NCI-H524 (cell line): ENCODE measurements around the gene SCUBE1.

ENCODE experiments used
- DNase-seq, 2 experiments: peaks; one replicate each; lab custom pipeline; 2025; lab: John Stamatoyannopoulos, UW

SCUBE1 gene

GRCh38 chr22:43155789-43156188, 187.4 kb downstream of the SCUBE1 start:
- DNase-seq, result peak; percentile 32 to 72

- no peak for DNase-seq
Observed at GRCh38 chr22:43154887-43155536, 188.2 kb downstream of the SCUBE1 start.

GRCh38 chr22:43153899-43154298, 189.3 kb downstream of the SCUBE1 start:
- no peak for DNase-seq

GRCh38 chr22:43152357-43153071, 190.7 kb downstream of the SCUBE1 start:
- DNase-seq, result no peak

- DNase-seq, result no peak
Observed at GRCh38 chr22:43152003-43152356, 191.2 kb downstream of the SCUBE1 start.

GRCh38 chr22:43151251-43152002, 191.7 kb downstream of the SCUBE1 start, which contains the start of gene TSPO:
TSS of gene TSPO (plus strand) at chr22:43151559. CDS start at chr22:43159239, 7,680 bp downstream.
- peak in 1 of 2 experiments; percentile 25 for DNase-seq

- DNase-seq, result no peak
Observed at GRCh38 chr22:43150731-43151206, 192.4 kb downstream of the SCUBE1 start.

GRCh38 chr22:43148581-43148980, 194.6 kb downstream of the SCUBE1 start:
- DNase-seq, result no peak

GRCh38 chr22:43147821-43148220, 195.4 kb downstream of the SCUBE1 start:
- no peak for DNase-seq
